H1 (cell line): ENCODE measurements around the gene ACBD4. TPM values are rescaled to one million over a fixed set of nuclear protein-coding genes. Genes with fewer than 3 reads are reported as not detected.
A peak's percentile ranks its signal among the peaks of the same experiment; 100 is the strongest.

ENCODE experiments used
- ASH2L ChIP-seq: fragments of 200-600, 300-600 bp; sonication (generic); IDR thresholded peaks from one replicate; pipeline ENCODE4 v1.7.1; 2017; ENCODE audit warnings: low read length
- BACH1 ChIP-seq: IDR thresholded peaks from 2 replicates; pipeline ENCODE4 v1.6.1; 2012; ENCODE audit warnings: low read length, improper control_type of control experiment
- BCL11A ChIP-seq, 2 experiments: IDR thresholded peaks; one replicate each; pipeline ENCODE4 v1.6.1; 2011; ENCODE audit warnings: low read depth in 2 of 2, low read length in 2 of 2, mild to moderate bottlenecking in 2 of 2
- BRCA1 ChIP-seq: IDR thresholded peaks from 2 replicates; pipeline ENCODE4 v1.6.1; 2012; ENCODE audit warnings: low read depth, low read length, improper control_type of control experiment
- CREB1 ChIP-seq: IDR thresholded peaks from 2 replicates; pipeline ENCODE4 v1.6.1; 2012; ENCODE audit warnings: inconsistent platforms
- EZH2 ChIP-seq: fragments of 200-600 bp; sonication (generic); IDR thresholded peaks from 2 replicates; pipeline ENCODE4 v1.7.1; 2012; ENCODE audit warnings: low read depth, mild to moderate bottlenecking, moderate library complexity, low read length, inconsistent platforms; ENCODE audit not compliant: severe bottlenecking
- HDAC2 ChIP-seq, 2 experiments: fragments of 300-600 bp in 1 of 2; sonication (generic) in 1 of 2; IDR thresholded peaks; 2 replicates each; pipeline ENCODE4 v1.6.1; 2011 to 2012; ENCODE audit warnings: low read depth in 2 of 2, low read length in 2 of 2, mild to moderate bottlenecking in 2 of 2, moderate library complexity in 2 of 2, borderline replicate concordance in 1 of 2, inconsistent platforms in 1 of 2
- JUND ChIP-seq: IDR thresholded peaks from 2 replicates; pipeline ENCODE4 v1.6.1; 2011; ENCODE audit warnings: mild to moderate bottlenecking, improper control_type of control experiment, low read length
- KDM5A ChIP-seq: fragments of 200-600 bp; IDR thresholded peaks from 2 replicates; pipeline ENCODE4 v1.7.1; 2012; ENCODE audit warnings: mild to moderate bottlenecking, low read length, inconsistent platforms, mixed read lengths
- NRF1 ChIP-seq: IDR thresholded peaks from 2 replicates; pipeline ENCODE4 v1.6.1; 2011; ENCODE audit warnings: mild to moderate bottlenecking, low read depth, low read length, improper control_type of control experiment
- POLR2A ChIP-seq, 2 experiments: IDR thresholded peaks; 1 replicate in 1 of 2; 2 replicates in 1 of 2; pipeline ENCODE4 v1.6.1; 2011; ENCODE audit warnings: low read depth in 2 of 2, low read length in 2 of 2, mild to moderate bottlenecking in 2 of 2; ENCODE audit errors: control extremely low read depth in 1 of 2
- RAD21 ChIP-seq, 2 experiments: IDR thresholded peaks in 1 of 2; conservative IDR thresholded peaks in 1 of 2; 2 replicates each; pipeline ENCODE4 v1.6.1; 2011; ENCODE audit warnings: low read depth in 2 of 2, low read length in 2 of 2, improper control_type of control experiment in 1 of 2, inconsistent platforms in 1 of 2, mild to moderate bottlenecking in 1 of 2, moderate library complexity in 1 of 2
- RFX5 ChIP-seq: IDR thresholded peaks from 2 replicates; pipeline ENCODE4 v1.6.1; 2011; ENCODE audit warnings: low read depth, low read length, improper control_type of control experiment, borderline replicate concordance
- SP4 ChIP-seq: IDR thresholded peaks from 2 replicates; pipeline ENCODE4 v1.6.1; 2012; ENCODE audit warnings: low read length, inconsistent platforms
- SRF ChIP-seq: IDR thresholded peaks from 2 replicates; pipeline ENCODE4 v1.6.1; 2011; ENCODE audit warnings: mild to moderate bottlenecking, low read depth, low read length, moderate library complexity
- TAF1 ChIP-seq: IDR thresholded peaks from 2 replicates; pipeline ENCODE4 v1.6.1; 2011; ENCODE audit warnings: mild to moderate bottlenecking, low read depth, low read length
- TBP ChIP-seq: IDR thresholded peaks from 2 replicates; pipeline ENCODE4 v1.6.1; 2011; ENCODE audit warnings: low read depth, low read length, improper control_type of control experiment
- ZNF274 ChIP-seq: IDR thresholded peaks from 2 replicates; pipeline ENCODE4 v1.7.0; 2012; ENCODE audit warnings: low read length, borderline replicate concordance; ENCODE audit errors: extremely low read depth
- polyA plus RNA-seq, 7 experiments: library from polyadenylated mRNA; depleted of rRNA in 3 of 7; stranded (reverse) in 5 of 7; unstranded in 2 of 7; fragments of >200 nt in 5 of 7; fragments of 200-250 nt in 2 of 7; gene quantifications; 1 replicate in 5 of 7; 2 replicates in 1 of 7; 4 replicates in 1 of 7; pipeline versions ENCODE4 v1.2.1 to v1.2.3, GENCODE V29; 2011 to 2013; ENCODE audit warnings: missing spikeins in 2 of 7, mixed read lengths in 2 of 7
- total RNA-seq: library from RNA; stranded (reverse); fragmentation: NEBNext Ultra II Directional; extraction: Animal tissue kit (Norgen Biotek cat#: 25700); gene quantifications from 2 replicates; pipeline ENCODE4 v1.2.1, GENCODE V29; 2021
- TF ChIP-seq, protein P1 (sequence below), 3 experiments: IDR thresholded peaks; 1 replicate in 2 of 3; 2 replicates in 1 of 3; pipeline versions ENCODE4 v1.5.1 to v1.6.1; 2011; ENCODE audit warnings: low read length in 3 of 3, mild to moderate bottlenecking in 3 of 3, inconsistent platforms in 2 of 3, low read depth in 1 of 3, moderate library complexity in 1 of 3; ENCODE audit not compliant: insufficient read depth in 1 of 3; ENCODE audit errors: control extremely low read depth in 1 of 3

ACBD4 gene
- total and polyA plus RNA-seq, 2 of the 8 experiments (the other 6 are each of a cell fraction or from before 2014, with no cell fraction given): 7.3 to 10.7 TPM

GRCh38 chr17:45160447-45161287 is 25.2 kb downstream of the ACBD4 start (continued):
- TF ChIP-seq JUND (no peak; the same call in 1 of the 2 replicates), RAD21 (IDR thresholded peaks at IDR 0.05 in 1 of 2, conservative IDR thresholded peaks at IDR 0.05 in 1 of 2; ENCODE audit: low read depth in 2 of 2, low read length in 2 of 2) (peak; percentile 24 to 48; a peak in 3 of 4 replicates), BCL11A (IDR thresholded peaks at IDR 0.05; ENCODE audit: low read depth in 2 of 2, low read length in 2 of 2) (no peak), ASH2L (no peak), ZNF274 (no peak), SRF (no peak), NRF1 (no peak), TBP (peak; percentile 69; the same call in 1 of the 2 replicates), BACH1 (no peak), BRCA1 (no peak), HDAC2 (IDR thresholded peaks at IDR 0.05; ENCODE audit: borderline replicate concordance in 1 of 2, low read depth in 2 of 2, low read length in 2 of 2) (0 out of 4 replicates have a peak, but pooled peaks of 1 of the 2 experiments have one; percentile 45), RFX5 (no peak), KDM5A (no peak), EZH2 (no peak), SP4 (no peak), TAF1 (peak; percentile 94), CREB1 (no peak), POLR2A (IDR thresholded peaks at IDR 0.05; ENCODE audit: control extremely low read depth in 1 of 2, low read depth in 2 of 2, low read length in 2 of 2) (peak; percentile 98 to 100)
- TF ChIP-seq, protein P1, sequence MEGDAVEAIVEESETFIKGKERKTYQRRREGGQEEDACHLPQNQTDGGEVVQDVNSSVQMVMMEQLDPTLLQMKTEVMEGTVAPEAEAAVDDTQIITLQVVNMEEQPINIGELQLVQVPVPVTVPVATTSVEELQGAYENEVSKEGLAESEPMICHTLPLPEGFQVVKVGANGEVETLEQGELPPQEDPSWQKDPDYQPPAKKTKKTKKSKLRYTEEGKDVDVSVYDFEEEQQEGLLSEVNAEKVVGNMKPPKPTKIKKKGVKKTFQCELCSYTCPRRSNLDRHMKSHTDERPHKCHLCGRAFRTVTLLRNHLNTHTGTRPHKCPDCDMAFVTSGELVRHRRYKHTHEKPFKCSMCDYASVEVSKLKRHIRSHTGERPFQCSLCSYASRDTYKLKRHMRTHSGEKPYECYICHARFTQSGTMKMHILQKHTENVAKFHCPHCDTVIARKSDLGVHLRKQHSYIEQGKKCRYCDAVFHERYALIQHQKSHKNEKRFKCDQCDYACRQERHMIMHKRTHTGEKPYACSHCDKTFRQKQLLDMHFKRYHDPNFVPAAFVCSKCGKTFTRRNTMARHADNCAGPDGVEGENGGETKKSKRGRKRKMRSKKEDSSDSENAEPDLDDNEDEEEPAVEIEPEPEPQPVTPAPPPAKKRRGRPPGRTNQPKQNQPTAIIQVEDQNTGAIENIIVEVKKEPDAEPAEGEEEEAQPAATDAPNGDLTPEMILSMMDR (IDR thresholded peaks at IDR 0.05; ENCODE audit: control extremely low read depth in 1 of 3, insufficient read depth in 1 of 3, low read depth in 1 of 3, low read length in 3 of 3): peak; percentile 48 to 62 (median 52)
